Spleen (tissue), 7 donors: ENCODE data around the gene COBLL1.

ENCODE experiments used
- POLR2A ChIP-seq, 3 donors: fragments of 450-650 bp; IDR thresholded peaks; one replicate each; pipeline ENCODE4 v1.5.1; 2017; ENCODE audit warnings: antibody characterized with exemption in 3 of 3, mild to moderate bottlenecking in 1 of 3
- TF ChIP-seq, protein P1 (sequence below), 11 experiments: fragments of 200-600 bp in 7 of 11; fragments of 450-650 bp in 4 of 11; sonication (generic) in 4 of 11; IDR thresholded peaks in 8 of 11; conservative IDR thresholded peaks in 3 of 11; 1 replicate in 7 of 11; 2 replicates in 4 of 11; pipeline versions ENCODE4 v1.4.0 to v1.8.0; 2016 to 2021; ENCODE audit warnings: antibody characterized with exemption in 11 of 11, inconsistent platforms in 4 of 11, mild to moderate bottlenecking in 1 of 11
- donor health status: DM: no; HTN: no; CAD: no; lungs with moderate emphysema.
- donor health status: DM: no; HTN: no; CAD: no.
- donor health status: DM: no; HTN: no; CAD: no.

DNA sequence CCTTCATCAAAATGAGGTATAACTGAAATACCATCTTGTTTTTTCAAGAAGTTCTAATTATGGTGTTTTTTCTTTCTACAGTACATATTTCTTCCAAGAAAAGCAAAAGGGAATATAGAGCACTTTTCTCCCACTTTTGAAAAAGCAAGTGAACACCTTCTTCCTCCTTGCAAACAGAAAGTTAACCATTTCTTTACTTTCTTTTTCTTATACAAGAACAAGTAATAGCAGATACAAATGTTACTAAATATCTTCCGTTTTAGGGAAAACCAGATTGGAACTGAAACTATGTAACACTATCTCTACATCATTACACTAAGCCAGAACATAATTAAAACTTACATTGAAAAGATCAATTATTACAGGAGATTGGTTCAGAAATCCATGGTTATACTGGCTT lies 44.0 kb downstream of the COBLL1 start:
- no peak for TF ChIP-seq POLR2A (IDR thresholded peaks at IDR 0.05)
- TF ChIP-seq, protein P1, sequence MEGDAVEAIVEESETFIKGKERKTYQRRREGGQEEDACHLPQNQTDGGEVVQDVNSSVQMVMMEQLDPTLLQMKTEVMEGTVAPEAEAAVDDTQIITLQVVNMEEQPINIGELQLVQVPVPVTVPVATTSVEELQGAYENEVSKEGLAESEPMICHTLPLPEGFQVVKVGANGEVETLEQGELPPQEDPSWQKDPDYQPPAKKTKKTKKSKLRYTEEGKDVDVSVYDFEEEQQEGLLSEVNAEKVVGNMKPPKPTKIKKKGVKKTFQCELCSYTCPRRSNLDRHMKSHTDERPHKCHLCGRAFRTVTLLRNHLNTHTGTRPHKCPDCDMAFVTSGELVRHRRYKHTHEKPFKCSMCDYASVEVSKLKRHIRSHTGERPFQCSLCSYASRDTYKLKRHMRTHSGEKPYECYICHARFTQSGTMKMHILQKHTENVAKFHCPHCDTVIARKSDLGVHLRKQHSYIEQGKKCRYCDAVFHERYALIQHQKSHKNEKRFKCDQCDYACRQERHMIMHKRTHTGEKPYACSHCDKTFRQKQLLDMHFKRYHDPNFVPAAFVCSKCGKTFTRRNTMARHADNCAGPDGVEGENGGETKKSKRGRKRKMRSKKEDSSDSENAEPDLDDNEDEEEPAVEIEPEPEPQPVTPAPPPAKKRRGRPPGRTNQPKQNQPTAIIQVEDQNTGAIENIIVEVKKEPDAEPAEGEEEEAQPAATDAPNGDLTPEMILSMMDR (IDR thresholded peaks at IDR 0.05 in 8 of 11, conservative IDR thresholded peaks at IDR 0.05 in 3 of 11): no peak
